HepG2 (cell line): Measurements from ENCODE around the gene IQCH. TPM values are rescaled to one million over a fixed set of nuclear protein-coding genes. Genes with fewer than 3 reads are reported as not detected.

Experiments used
- CREB1 ChIP-seq, 2 experiments: fragments of 450-650 bp in 1 of 2; IDR thresholded peaks; 2 replicates each; pipeline ENCODE4 v1.6.1; 2016 to 2017; ENCODE audit warnings: control low read depth in 1 of 2, mild to moderate bottlenecking in 1 of 2, missing compliant biosample characterization in 1 of 2, missing genetic modification characterization in 1 of 2
- DMTF1 ChIP-seq: sonication (generic); formaldehyde crosslinking; IDR thresholded peaks from 2 replicates; pipeline ENCODE4 v1.4.0; 2020; ENCODE audit warnings: mild to moderate bottlenecking, missing genetic modification reagents
- EEA1 ChIP-seq: sonication (generic); formaldehyde crosslinking; IDR thresholded peaks from 2 replicates; pipeline ENCODE4 v1.5.1; 2020; ENCODE audit warnings: mild to moderate bottlenecking, missing genetic modification reagents, borderline replicate concordance
- FOXP1 ChIP-seq, 2 experiments: fragments of 450-650 bp in 1 of 2; IDR thresholded peaks; 2 replicates each; pipeline ENCODE4 v1.6.1; 2017 to 2018; ENCODE audit warnings: antibody characterized with exemption in 1 of 2
- HMG20A ChIP-seq: IDR thresholded peaks from 2 replicates; pipeline ENCODE4 v1.6.1; 2016; ENCODE audit warnings: borderline replicate concordance
- HNF4A ChIP-seq: sonication (generic); formaldehyde crosslinking; IDR thresholded peaks from 2 replicates; pipeline ENCODE4 v1.4.0; 2020; ENCODE audit warnings: missing genetic modification reagents
- KDM6A ChIP-seq: IDR thresholded peaks from 2 replicates; pipeline ENCODE4 v1.6.1; 2016; ENCODE audit warnings: low read depth
- MEF2D ChIP-seq: sonication (generic); formaldehyde crosslinking; IDR thresholded peaks from 2 replicates; pipeline ENCODE4 v1.5.1; 2020; ENCODE audit warnings: mild to moderate bottlenecking, missing genetic modification reagents
- POLR2AphosphoS5 ChIP-seq: IDR thresholded peaks from 2 replicates; pipeline ENCODE4 v1.6.1; 2012; ENCODE audit warnings: low read depth, low read length
- SMAD9 ChIP-seq: sonication (generic); formaldehyde crosslinking; IDR thresholded peaks from 2 replicates; pipeline ENCODE4 v1.5.1; 2020; ENCODE audit warnings: mild to moderate bottlenecking, missing genetic modification reagents
- SMARCC2 ChIP-seq: fragments of 450-650 bp; IDR thresholded peaks from 2 replicates; pipeline ENCODE4 v1.6.1; 2017; ENCODE audit warnings: antibody characterized with exemption, mild to moderate bottlenecking
- TFDP1 ChIP-seq: IDR thresholded peaks from 2 replicates; pipeline ENCODE4 v1.6.1; 2016; ENCODE audit warnings: missing compliant biosample characterization, missing genetic modification reagents, borderline replicate concordance
- ZFP62 ChIP-seq: sonication (generic); formaldehyde crosslinking; IDR thresholded peaks from 2 replicates; pipeline ENCODE4 v1.4.0; 2020; ENCODE audit warnings: missing genetic modification reagents
- ZNF605 ChIP-seq: sonication (generic); formaldehyde crosslinking; IDR thresholded peaks from 2 replicates; pipeline ENCODE4 v1.8.0; 2022; ENCODE audit warnings: mild to moderate bottlenecking, missing genetic modification reagents
- ZNF781 ChIP-seq: sonication (generic); formaldehyde crosslinking; IDR thresholded peaks from 2 replicates; pipeline ENCODE4 v1.5.1; 2020; ENCODE audit warnings: borderline replicate concordance, mild to moderate bottlenecking, missing genetic modification reagents; ENCODE audit errors: not compliant biosample characterization
- polyA plus RNA-seq, 8 experiments: library from polyadenylated mRNA; depleted of rRNA in 3 of 8; stranded (reverse) in 7 of 8; unstranded in 1 of 8; fragments of >200 nt; fragmentation: Illumina TruSeq in 4 of 8; extraction: Trizol in 4 of 8; gene quantifications; 2 replicates each; pipeline versions ENCODE4 v1.2.1 to v1.2.3, GENCODE V29; 2011 to 2016; ENCODE audit warnings: low read depth in 4 of 8, missing spikeins in 1 of 8, mixed read lengths in 1 of 8; ENCODE audit not compliant: insufficient read depth in 1 of 8
- total RNA-seq, 5 experiments: library from RNA; depleted of rRNA; stranded (reverse); fragments of >200 nt; fragmentation: Illumina TruSeq; extraction: Trizol; gene quantifications; 2 replicates each; pipeline ENCODE4 v1.2.3, GENCODE V29; 2016; ENCODE audit warnings: low read depth in 1 of 5
- TF ChIP-seq, protein P1 (sequence below): IDR thresholded peaks from 2 replicates; pipeline ENCODE4 v1.6.1; 2016; ENCODE audit warnings: low read depth, missing genetic modification reagents, missing compliant biosample characterization
- TF ChIP-seq, protein P2 (sequence below): sonication (generic); formaldehyde crosslinking; IDR thresholded peaks from 2 replicates; pipeline ENCODE4 v1.4.0; 2020; ENCODE audit warnings: mild to moderate bottlenecking, missing genetic modification reagents
- TF ChIP-seq, protein P3 (sequence below): IDR thresholded peaks from 2 replicates; pipeline ENCODE4 v1.6.1; 2016; ENCODE audit warnings: missing genetic modification reagents, missing compliant biosample characterization

The IQCH gene
- total and polyA plus RNA-seq, 2 of the 13 experiments (the other 11 are each of a cell fraction or from before 2014, with no cell fraction given) = 0.16 to 0.55 TPM

DNA sequence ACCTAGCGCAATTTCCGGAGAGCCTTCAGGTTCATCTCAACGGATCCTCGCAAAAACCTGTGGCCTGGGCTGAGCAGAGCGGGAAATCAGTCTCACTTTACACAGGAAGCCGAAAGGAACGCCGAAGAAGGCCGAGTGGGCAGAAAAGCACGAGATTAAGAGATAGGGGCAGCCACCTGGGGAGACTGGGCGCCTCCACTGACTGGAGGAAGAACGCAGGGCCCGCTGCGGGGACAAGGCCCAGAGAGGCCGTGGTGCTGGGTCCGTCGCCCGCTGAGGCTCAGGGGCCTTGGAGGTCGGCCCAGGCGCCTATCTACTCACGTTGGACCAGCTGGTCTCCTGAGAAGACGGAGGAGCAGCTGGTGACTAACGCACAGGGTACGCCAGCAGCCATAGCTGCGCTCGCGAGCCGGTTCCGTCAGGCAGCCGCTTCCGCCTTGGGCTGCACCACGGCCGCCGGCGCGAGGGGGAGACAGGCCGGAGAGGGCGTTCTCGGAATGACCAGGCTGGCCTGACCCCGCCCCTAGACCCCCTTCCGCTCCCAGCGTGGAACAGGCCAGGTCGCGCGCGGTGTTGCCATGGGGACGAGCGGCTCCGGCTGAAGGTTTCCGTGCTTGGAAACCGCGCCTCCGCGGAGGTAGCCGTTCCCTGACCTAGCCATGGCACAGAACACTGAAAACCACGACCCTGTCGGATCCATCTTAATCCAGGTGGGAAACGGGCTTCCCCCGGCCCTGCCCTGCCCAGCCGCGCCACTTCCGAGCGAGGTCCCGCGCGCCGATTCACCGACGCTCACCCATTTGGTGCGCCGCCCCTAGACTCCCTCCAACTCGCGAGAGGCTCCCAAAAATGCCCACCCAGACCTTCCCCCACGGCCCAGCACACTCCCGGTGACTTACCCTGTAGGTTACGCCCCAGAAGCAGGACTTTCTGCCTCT lies at the start of gene IQCH, which contains the start of gene AAGAB (continued):
- TF ChIP-seq, protein P1, sequence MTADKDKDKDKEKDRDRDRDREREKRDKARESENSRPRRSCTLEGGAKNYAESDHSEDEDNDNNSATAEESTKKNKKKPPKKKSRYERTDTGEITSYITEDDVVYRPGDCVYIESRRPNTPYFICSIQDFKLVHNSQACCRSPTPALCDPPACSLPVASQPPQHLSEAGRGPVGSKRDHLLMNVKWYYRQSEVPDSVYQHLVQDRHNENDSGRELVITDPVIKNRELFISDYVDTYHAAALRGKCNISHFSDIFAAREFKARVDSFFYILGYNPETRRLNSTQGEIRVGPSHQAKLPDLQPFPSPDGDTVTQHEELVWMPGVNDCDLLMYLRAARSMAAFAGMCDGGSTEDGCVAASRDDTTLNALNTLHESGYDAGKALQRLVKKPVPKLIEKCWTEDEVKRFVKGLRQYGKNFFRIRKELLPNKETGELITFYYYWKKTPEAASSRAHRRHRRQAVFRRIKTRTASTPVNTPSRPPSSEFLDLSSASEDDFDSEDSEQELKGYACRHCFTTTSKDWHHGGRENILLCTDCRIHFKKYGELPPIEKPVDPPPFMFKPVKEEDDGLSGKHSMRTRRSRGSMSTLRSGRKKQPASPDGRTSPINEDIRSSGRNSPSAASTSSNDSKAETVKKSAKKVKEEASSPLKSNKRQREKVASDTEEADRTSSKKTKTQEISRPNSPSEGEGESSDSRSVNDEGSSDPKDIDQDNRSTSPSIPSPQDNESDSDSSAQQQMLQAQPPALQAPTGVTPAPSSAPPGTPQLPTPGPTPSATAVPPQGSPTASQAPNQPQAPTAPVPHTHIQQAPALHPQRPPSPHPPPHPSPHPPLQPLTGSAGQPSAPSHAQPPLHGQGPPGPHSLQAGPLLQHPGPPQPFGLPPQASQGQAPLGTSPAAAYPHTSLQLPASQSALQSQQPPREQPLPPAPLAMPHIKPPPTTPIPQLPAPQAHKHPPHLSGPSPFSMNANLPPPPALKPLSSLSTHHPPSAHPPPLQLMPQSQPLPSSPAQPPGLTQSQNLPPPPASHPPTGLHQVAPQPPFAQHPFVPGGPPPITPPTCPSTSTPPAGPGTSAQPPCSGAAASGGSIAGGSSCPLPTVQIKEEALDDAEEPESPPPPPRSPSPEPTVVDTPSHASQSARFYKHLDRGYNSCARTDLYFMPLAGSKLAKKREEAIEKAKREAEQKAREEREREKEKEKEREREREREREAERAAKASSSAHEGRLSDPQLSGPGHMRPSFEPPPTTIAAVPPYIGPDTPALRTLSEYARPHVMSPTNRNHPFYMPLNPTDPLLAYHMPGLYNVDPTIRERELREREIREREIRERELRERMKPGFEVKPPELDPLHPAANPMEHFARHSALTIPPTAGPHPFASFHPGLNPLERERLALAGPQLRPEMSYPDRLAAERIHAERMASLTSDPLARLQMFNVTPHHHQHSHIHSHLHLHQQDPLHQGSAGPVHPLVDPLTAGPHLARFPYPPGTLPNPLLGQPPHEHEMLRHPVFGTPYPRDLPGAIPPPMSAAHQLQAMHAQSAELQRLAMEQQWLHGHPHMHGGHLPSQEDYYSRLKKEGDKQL (CRISPR knock-in tag) = no peak
- TF ChIP-seq FOXP1 (IDR thresholded peaks at IDR 0.05) = no peak
- TF ChIP-seq FOXP1 (CRISPR knock-in tag; IDR thresholded peaks at IDR 0.05) = peak; percentile 26; the same call in 1 of the 2 replicates
- TF ChIP-seq ZNF605 = 0 out of 2 replicates have a peak, but pooled peaks have one; percentile 28
- TF ChIP-seq CREB1 (IDR thresholded peaks at IDR 0.05) = no peak; the same call in 1 of the 2 replicates
- TF ChIP-seq CREB1 (CRISPR knock-in tag; IDR thresholded peaks at IDR 0.05) = no peak
- TF ChIP-seq POLR2AphosphoS5 = peak; percentile 46; the same call in 1 of the 2 replicates
- TF ChIP-seq, protein P2, sequence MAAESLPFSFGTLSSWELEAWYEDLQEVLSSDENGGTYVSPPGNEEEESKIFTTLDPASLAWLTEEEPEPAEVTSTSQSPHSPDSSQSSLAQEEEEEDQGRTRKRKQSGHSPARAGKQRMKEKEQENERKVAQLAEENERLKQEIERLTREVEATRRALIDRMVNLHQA (CRISPR knock-in tag) = no peak
- no peak for TF ChIP-seq DMTF1 (CRISPR knock-in tag)
- TF ChIP-seq, protein P3, sequence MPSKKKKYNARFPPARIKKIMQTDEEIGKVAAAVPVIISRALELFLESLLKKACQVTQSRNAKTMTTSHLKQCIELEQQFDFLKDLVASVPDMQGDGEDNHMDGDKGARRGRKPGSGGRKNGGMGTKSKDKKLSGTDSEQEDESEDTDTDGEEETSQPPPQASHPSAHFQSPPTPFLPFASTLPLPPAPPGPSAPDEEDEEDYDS (CRISPR knock-in tag) = peak; percentile 64
- no peak for TF ChIP-seq SMARCC2
- TF ChIP-seq ZFP62 (CRISPR knock-in tag) = peak; percentile 74; the same call in 1 of the 2 replicates
- no peak for TF ChIP-seq HMG20A
- 0 out of 2 replicates have a peak, but pooled peaks have one; percentile 30 for TF ChIP-seq SMAD9 (CRISPR knock-in tag)
- TF ChIP-seq KDM6A = no peak
- peak; percentile 84; the same call in 1 of the 2 replicates for TF ChIP-seq MEF2D
- 0 out of 2 replicates have a peak, but pooled peaks have one; percentile 67 for TF ChIP-seq TFDP1 (CRISPR knock-in tag)
- TF ChIP-seq HNF4A = 0 out of 2 replicates have a peak, but pooled peaks have one; percentile 30
- TF ChIP-seq ZNF781 (CRISPR knock-in tag) = peak; percentile 70
- TF ChIP-seq EEA1 (CRISPR knock-in tag) = no peak
